ENCODE measurements around the gene FREM1.

GRCh38 chr9:14783358-14783757, 126.9 kb downstream of the FREM1 start:
- TF ChIP-seq SP1 (IDR thresholded peaks at IDR 0.05) (no peak), FOXK2 (IDR thresholded peaks at IDR 0.05) (no peak), NFRKB (IDR thresholded peaks at IDR 0.05) (no peak), HDGF (IDR thresholded peaks at IDR 0.05; ENCODE audit: borderline replicate concordance) (no peak), TARDBP (IDR thresholded peaks at IDR 0.05) (no peak), PKNOX1 (IDR thresholded peaks at IDR 0.05) (no peak), ZNF384 (IDR thresholded peaks at IDR 0.05) (no peak), L3MBTL2 (conservative IDR thresholded peaks at IDR 0.05) (no peak), FOXM1 (IDR thresholded peaks at IDR 0.05; ENCODE audit: borderline replicate concordance) (no peak)

Measured in HEK293T (cell line).